Right lung (tissue), 5 donors: ENCODE results near the gene NDEL1. TPM values are rescaled to one million over a fixed set of nuclear protein-coding genes. Genes with fewer than 3 reads are reported as not detected.
A peak's percentile ranks its signal among the peaks of the same experiment; 100 is the strongest.

Experiments used
- DNase-seq, 2 donors: peaks; one replicate each; pipeline ENCODE4 v3.0.0-alpha.2; 2013
- polyA plus RNA-seq, 5 donors: library from polyadenylated mRNA; unstranded; fragments of 120-200 nt; gene quantifications; one replicate each; pipeline versions ENCODE4 v1.2.1 to v1.2.3, GENCODE V29; 2013; ENCODE audit warnings: inconsistent platforms in 1 of 5, low replicate concordance in 1 of 5; ENCODE audit not compliant: insufficient read length in 5 of 5, insufficient read depth in 1 of 5

Gene NDEL1
- polyA plus RNA-seq, 5 donors = 58.3 to 85.4 (median 73.4) TPM

GRCh38 chr17:8410883-8411238 is 24.8 kb upstream of the NDEL1 start:
- DNase-seq = no peak

- DNase-seq = no peak
Measured at GRCh38 chr17:8412089-8412488, 23.6 kb upstream of the NDEL1 start.

- DNase-seq = no peak
Measured at GRCh38 chr17:8413328-8413727, 22.4 kb upstream of the NDEL1 start.

- DNase-seq = no peak
Measured at GRCh38 chr17:8413938-8414337, 21.7 kb upstream of the NDEL1 start.

GRCh38 chr17:8417806-8418205 is 17.9 kb upstream of the NDEL1 start:
- no peak for DNase-seq

GRCh38 chr17:8418471-8418870 is 17.2 kb upstream of the NDEL1 start:
- DNase-seq = no peak

- DNase-seq = no peak
Measured at GRCh38 chr17:8419305-8419704, 16.4 kb upstream of the NDEL1 start.

- peak; percentile 83 to 85 for DNase-seq
Measured at GRCh38 chr17:8420041-8420934, 15.4 kb upstream of the NDEL1 start.

GRCh38 chr17:8421571-8421970 is 14.1 kb upstream of the NDEL1 start:
- no peak for DNase-seq

GRCh38 chr17:8426094-8426720 is 9.5 kb upstream of the NDEL1 start:
- DNase-seq = no peak

- DNase-seq = no peak
Measured at GRCh38 chr17:8426802-8427201, 8.9 kb upstream of the NDEL1 start.

GRCh38 chr17:8430966-8431365 is 4.7 kb upstream of the NDEL1 start:
- DNase-seq = no peak

- peak; percentile 62 to 69 for DNase-seq
Measured at GRCh38 chr17:8436169-8436843, 622 bp downstream of the NDEL1 start.

- no peak for DNase-seq
Measured at GRCh38 chr17:8436844-8437171, 1.1 kb downstream of the NDEL1 start.

GRCh38 chr17:8438441-8438840 is 2.8 kb downstream of the NDEL1 start:
- DNase-seq = no peak

- no peak for DNase-seq
Measured at GRCh38 chr17:8439681-8440080, 4.0 kb downstream of the NDEL1 start.

GRCh38 chr17:8441690-8442089 is 6.0 kb downstream of the NDEL1 start:
- no peak for DNase-seq

- DNase-seq = no peak
Measured at GRCh38 chr17:8442310-8442709, 6.6 kb downstream of the NDEL1 start.

GRCh38 chr17:8443756-8444155 is 8.1 kb downstream of the NDEL1 start:
- no peak for DNase-seq

- DNase-seq = no peak
Measured at GRCh38 chr17:8444494-8444893, 8.8 kb downstream of the NDEL1 start.

GRCh38 chr17:8445536-8445935 is 9.9 kb downstream of the NDEL1 start:
- no peak for DNase-seq

- no peak for DNase-seq
Measured at GRCh38 chr17:8447799-8448198, 12.1 kb downstream of the NDEL1 start.

GRCh38 chr17:8448310-8448709 is 12.6 kb downstream of the NDEL1 start:
- no peak for DNase-seq
